IPS-18c (cell line): ENCODE results near the gene BHMT.
"Not testable (repeated sequence)": the region's sequence is repeated elsewhere in the genome, so short reads cannot be mapped to it uniquely, and the experiment has no call there.

Experiments used
- H3K4me3 ChIP-seq: 2 replicates; pipeline ENCODE4 v1.7.0; 2013; ENCODE audit warnings: low read depth, mild to moderate bottlenecking, low read length, moderate library complexity; ENCODE audit not compliant: insufficient read depth
- H3K9me3 ChIP-seq: one replicate; pipeline ENCODE4 v1.6.1; 2013; ENCODE audit warnings: mild to moderate bottlenecking, low read length, moderate library complexity; ENCODE audit not compliant: control insufficient read depth, insufficient read depth

Gene BHMT

GRCh38 chr5:79147076-79147475, 35.5 kb downstream of the BHMT start:
- no peaks in the 10 kb centered on the region for H3K9me3 ChIP-seq
- no peak overlapping the region for H3K4me3 ChIP-seq

GRCh38 chr5:79149433-79149832, 37.8 kb downstream of the BHMT start:
- Histone ChIP-seq H3K9me3 (no peaks in the 10 kb centered on the region), H3K4me3 (no peak overlapping the region)

GRCh38 chr5:79151942-79152671, 40.5 kb downstream of the BHMT start:
- no peaks in the 10 kb centered on the region for H3K9me3 ChIP-seq
- no peak overlapping the region for H3K4me3 ChIP-seq

- H3K4me3 ChIP-seq: no peak overlapping the region
- no peaks in the 10 kb centered on the region for H3K9me3 ChIP-seq
Measured at GRCh38 chr5:79157305-79157704, 45.7 kb downstream of the BHMT start.

- H3K9me3 ChIP-seq, H3K4me3 ChIP-seq: not testable (repeated sequence)
Measured at GRCh38 chr5:79161647-79162046, 50.0 kb downstream of the BHMT start.

GRCh38 chr5:79168031-79168430, 56.4 kb downstream of the BHMT start:
- peaks cover 2% of the 10 kb centered on the region for H3K9me3 ChIP-seq
- H3K4me3 ChIP-seq: no peak overlapping the region

- peaks cover 2% of the 10 kb centered on the region for H3K9me3 ChIP-seq
- no peak overlapping the region for H3K4me3 ChIP-seq
Measured at GRCh38 chr5:79170661-79171060, 59.1 kb downstream of the BHMT start.

GRCh38 chr5:79171635-79172245, 60.1 kb downstream of the BHMT start:
- peaks cover 2% of the 10 kb centered on the region for H3K9me3 ChIP-seq
- no peak overlapping the region for H3K4me3 ChIP-seq

GRCh38 chr5:79172269-79172668, 60.7 kb downstream of the BHMT start:
- Histone ChIP-seq H3K4me3 (no peak overlapping the region), H3K9me3 (peaks cover 2% of the 10 kb centered on the region)

GRCh38 chr5:79173626-79174025, 62.0 kb downstream of the BHMT start:
- H3K9me3 ChIP-seq: peaks cover 2% of the 10 kb centered on the region
- no peak overlapping the region for H3K4me3 ChIP-seq

- H3K4me3 ChIP-seq, H3K9me3 ChIP-seq: not testable (repeated sequence)
Measured at GRCh38 chr5:79180449-79180848, 68.8 kb downstream of the BHMT start.

- H3K9me3 ChIP-seq: no peaks in the 10 kb centered on the region
- H3K4me3 ChIP-seq: no peak overlapping the region
Measured at GRCh38 chr5:79181419-79182022, 69.9 kb downstream of the BHMT start.
